Lower leg skin (tissue), 4 donors: ENCODE measurements around the gene CUL4B. TPM values are rescaled to one million over a fixed set of nuclear protein-coding genes. Genes with fewer than 3 reads are reported as not detected.

Source experiments
- DNase-seq, 2 donors: peaks; one replicate each; pipeline ENCODE4 v3.0.0-alpha.2; 2019; ENCODE audit warnings: low spot score in 2 of 2
- H3K4me3 ChIP-seq: fragments of 200-600 bp; sonication (generic); 2 replicates; pipeline ENCODE4 v1.5.1; 2017; ENCODE audit warnings: mild to moderate bottlenecking, low read depth; ENCODE audit not compliant: poor library complexity, severe bottlenecking
- POLR2A ChIP-seq, 2 donors: fragments of 450-650 bp; IDR thresholded peaks; one replicate each; pipeline ENCODE4 v1.6.1; 2016 to 2017; ENCODE audit warnings: antibody characterized with exemption in 2 of 2, mild to moderate bottlenecking in 1 of 2, moderate library complexity in 1 of 2
- WGBS, 2 donors: methylation state at CpG; one replicate each; pipeline ENCODE4 v1.1.5; 2018; 5-methylcytosine and 5-hydroxymethylcytosine counted together
- intact Hi-C: fragments of 100-400 bp; cut with DNase I; formaldehyde crosslinking; loops from one replicate; pipeline ENCODE4 v1.15.0; 2023; ENCODE audit warnings: low total_unique reads
- total RNA-seq, 4 donors: library from RNA; depleted of rRNA; stranded (reverse); fragments of >200 nt; gene quantifications; one replicate each; pipeline ENCODE4 v1.1.0, GENCODE V29; 2016
- TF ChIP-seq, protein P1 (sequence below), 3 donors: fragments of 450-650 bp; IDR thresholded peaks; one replicate each; pipeline ENCODE4 v1.5.1; 2016; ENCODE audit warnings: antibody characterized with exemption in 3 of 3, mild to moderate bottlenecking in 3 of 3, moderate library complexity in 2 of 3

The CUL4B gene
- total RNA-seq, 4 donors from 2014 or later = 23.3 to 35.3 (median 26.3) TPM

DNA sequence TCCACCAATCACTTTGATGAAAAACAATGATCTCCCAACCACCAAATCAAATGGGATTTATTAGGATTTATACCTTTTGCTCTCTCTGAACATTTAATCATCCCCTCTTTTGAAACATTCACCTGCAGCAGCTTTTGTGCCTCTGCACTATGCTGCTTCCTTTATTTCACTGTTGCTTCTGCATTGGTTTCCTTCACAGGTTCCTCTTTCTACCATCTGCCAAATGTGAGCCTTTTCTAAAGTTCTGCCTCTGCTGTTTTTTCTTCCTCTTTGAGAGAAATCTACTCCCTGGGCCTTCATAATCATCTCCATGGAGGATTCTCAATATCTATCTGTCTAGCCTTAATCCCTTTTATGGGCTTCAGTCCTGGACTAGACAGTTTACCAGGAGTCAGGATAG is 24.7 kb downstream of the CUL4B start:
- H3K4me3 ChIP-seq = no peak overlapping the region
- DNase-seq = no peak
- intact Hi-C loops = no loop called here
- no peak for TF ChIP-seq POLR2A (IDR thresholded peaks at IDR 0.05)
- TF ChIP-seq, protein P1, sequence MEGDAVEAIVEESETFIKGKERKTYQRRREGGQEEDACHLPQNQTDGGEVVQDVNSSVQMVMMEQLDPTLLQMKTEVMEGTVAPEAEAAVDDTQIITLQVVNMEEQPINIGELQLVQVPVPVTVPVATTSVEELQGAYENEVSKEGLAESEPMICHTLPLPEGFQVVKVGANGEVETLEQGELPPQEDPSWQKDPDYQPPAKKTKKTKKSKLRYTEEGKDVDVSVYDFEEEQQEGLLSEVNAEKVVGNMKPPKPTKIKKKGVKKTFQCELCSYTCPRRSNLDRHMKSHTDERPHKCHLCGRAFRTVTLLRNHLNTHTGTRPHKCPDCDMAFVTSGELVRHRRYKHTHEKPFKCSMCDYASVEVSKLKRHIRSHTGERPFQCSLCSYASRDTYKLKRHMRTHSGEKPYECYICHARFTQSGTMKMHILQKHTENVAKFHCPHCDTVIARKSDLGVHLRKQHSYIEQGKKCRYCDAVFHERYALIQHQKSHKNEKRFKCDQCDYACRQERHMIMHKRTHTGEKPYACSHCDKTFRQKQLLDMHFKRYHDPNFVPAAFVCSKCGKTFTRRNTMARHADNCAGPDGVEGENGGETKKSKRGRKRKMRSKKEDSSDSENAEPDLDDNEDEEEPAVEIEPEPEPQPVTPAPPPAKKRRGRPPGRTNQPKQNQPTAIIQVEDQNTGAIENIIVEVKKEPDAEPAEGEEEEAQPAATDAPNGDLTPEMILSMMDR (IDR thresholded peaks at IDR 0.05) = no peak

DNA sequence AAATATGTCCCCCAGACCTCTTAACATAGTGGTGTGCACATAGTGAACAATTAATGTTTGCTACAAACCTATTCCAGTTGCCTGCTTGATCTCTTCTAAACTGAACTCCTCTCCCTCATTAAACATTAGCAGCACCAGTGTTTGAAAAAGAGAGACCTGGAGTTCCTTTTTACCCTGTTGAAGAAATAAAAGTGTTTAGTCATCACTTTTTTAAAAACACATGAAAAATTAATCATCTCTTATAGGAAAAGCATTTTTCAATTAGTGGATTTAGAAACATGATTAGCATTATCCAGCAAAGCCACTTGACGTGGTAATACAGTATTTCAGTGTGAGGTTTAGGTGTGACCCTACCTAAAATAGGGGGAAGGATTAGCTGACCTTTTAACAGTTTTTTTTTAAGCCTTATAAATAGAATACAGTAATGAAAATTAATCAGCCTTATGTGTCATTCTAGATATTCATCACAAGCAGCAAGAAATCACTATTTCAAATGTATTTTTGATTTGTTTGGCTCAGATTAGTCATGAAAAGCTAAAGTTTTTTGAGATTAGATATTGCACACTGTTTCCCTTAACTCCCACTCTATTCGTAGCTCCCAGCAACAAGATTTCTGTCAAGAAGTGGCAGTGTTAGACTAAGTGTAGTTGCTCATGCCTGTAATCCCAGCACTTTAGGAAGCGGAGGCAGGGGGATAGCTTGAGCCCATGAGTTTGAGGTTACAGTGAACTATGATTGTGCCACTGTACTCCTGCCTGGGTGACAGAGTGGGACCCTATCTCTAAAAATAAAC is 26.2 kb downstream of the CUL4B start:
- DNase-seq = no peak
- TF ChIP-seq, protein P1 (IDR thresholded peaks at IDR 0.05) = no peak
- TF ChIP-seq POLR2A (IDR thresholded peaks at IDR 0.05) = no peak
- WGBS, 2 donors = 68 to 87% methylated on average over 3 of the region's 3 CpGs
- intact Hi-C loops = no loop called here
- no peak overlapping the region for H3K4me3 ChIP-seq

DNA sequence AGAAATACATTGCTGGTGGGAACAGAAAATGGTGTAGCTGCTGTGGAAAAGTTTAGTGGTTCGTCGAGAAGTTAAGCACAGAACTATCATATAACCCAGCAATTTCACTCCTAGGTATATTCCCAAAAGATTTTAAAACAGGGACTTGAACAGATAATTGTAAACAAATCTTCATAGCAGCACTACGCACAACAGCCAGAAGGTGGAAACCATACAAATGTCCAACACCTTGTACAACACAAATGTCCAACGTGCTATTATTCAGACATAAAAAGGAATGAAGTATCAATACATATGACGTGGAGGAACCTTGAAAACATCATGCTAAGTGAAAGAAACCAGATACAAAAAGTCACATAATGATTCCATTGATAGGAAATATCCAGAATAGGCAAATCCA is 37.9 kb downstream of the CUL4B start:
- 76 to 98% methylated on average over 5 of the region's 5 CpGs for WGBS, 2 donors
- no peak for DNase-seq
- intact Hi-C loops = no loop called here
- TF ChIP-seq POLR2A (IDR thresholded peaks at IDR 0.05) = no peak
- TF ChIP-seq, protein P1 (IDR thresholded peaks at IDR 0.05) = no peak
- H3K4me3 ChIP-seq = no peak overlapping the region

DNA sequence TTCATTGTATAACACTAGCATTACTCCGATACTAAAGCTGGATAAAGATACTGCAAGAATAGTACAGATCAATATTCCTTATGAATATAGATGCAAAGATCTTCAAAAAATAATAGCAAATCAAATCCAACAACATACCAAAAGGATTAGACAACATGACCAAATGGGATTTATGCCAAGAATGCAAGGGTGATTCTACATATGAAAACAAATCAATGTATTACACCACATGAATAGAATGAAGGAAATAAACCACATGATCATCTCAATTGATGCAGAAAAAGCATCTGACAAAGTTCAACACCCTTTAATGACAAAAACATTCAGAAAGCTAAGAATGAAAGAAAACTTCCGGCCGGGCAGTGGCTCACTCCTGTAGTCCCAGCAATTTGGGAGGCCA is 42.8 kb downstream of the CUL4B start:
- intact Hi-C loops = no loop called here
- DNase-seq = no peak
- 87 to 98% methylated on average over 3 of the region's 3 CpGs for WGBS, 2 donors
- H3K4me3 ChIP-seq = no peak overlapping the region
- no peak for TF ChIP-seq POLR2A (IDR thresholded peaks at IDR 0.05)
- TF ChIP-seq, protein P1 (IDR thresholded peaks at IDR 0.05) = no peak

DNA sequence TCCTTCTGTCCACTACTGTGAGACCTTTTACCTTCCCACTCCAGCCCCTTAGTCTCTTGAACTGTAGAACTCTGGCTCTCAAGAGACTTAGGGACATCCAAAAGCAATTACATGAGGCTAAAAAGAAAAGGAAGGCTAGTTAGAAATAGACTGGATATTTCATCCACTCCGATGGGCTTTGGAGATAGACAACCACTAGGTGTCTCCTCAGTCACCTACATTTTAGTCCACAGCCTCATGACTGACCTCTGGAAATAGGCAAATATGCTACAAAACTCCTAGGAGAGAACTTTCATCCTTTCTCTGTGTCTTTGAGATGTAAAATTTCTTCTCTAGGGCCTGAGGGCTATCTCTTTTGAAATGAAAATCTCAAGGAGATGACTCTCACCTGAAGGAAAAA is 46.5 kb downstream of the CUL4B start:
- H3K4me3 ChIP-seq = no peak overlapping the region
- TF ChIP-seq, protein P1 (IDR thresholded peaks at IDR 0.05) = no peak
- TF ChIP-seq POLR2A (IDR thresholded peaks at IDR 0.05) = no peak
- DNase-seq = no peak
- 63 to 69% methylated on average over 1 of the region's 1 CpG for WGBS, 2 donors
- intact Hi-C loops = no loop called here

DNA sequence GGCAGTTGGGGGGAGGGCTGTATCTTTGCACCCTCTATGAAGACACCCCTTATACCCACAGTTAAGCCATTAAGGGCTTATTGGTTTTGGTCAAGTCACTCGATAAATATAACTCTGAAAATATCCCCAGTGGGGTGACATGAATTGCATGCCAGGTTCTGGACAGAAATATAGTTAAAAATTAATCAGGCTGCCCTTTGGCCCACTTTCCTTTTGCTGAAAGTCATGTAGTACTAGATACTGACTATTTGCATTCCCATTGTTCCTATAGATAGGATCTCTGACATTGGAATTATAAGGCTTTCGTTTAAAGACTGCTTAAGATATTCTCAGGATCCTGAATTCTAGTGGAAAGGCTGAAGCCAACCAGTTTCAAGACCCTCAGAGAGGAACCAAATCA is 48.1 kb downstream of the CUL4B start:
- intact Hi-C loops = no loop called here
- H3K4me3 ChIP-seq = no peak overlapping the region
- no peak for DNase-seq
- WGBS, 2 donors = 78 to 92% methylated on average over 2 of the region's 2 CpGs
- TF ChIP-seq POLR2A (IDR thresholded peaks at IDR 0.05) = no peak
- TF ChIP-seq, protein P1 (IDR thresholded peaks at IDR 0.05) = no peak
